ENCODE measurements around the gene MYLK4. TPM values are rescaled to one million over a fixed set of nuclear protein-coding genes. Genes with fewer than 3 reads are reported as not detected.

MYLK4 gene
- total RNA-seq, 1 donor from 2014 or later: 1.0 TPM

GRCh38 chr6:2708456-2708855, 42.3 kb downstream of the MYLK4 start:
- DNase-seq (ENCODE audit: low read depth): no peak

- DNase-seq (ENCODE audit: low read depth): no peak
These were observed 44.2 kb downstream of the MYLK4 start for GRCh38 chr6:2706558-2706957.

- DNase-seq (ENCODE audit: low read depth): peak; percentile 13
These were observed 45.5 kb downstream of the MYLK4 start for GRCh38 chr6:2705256-2705655.

- no peak for DNase-seq (ENCODE audit: low read depth)
These were observed 53.4 kb downstream of the MYLK4 start for GRCh38 chr6:2697291-2697690.

- DNase-seq (ENCODE audit: low read depth): peak; percentile 51
These were observed 55.1 kb downstream of the MYLK4 start for GRCh38 chr6:2695454-2696095.

- DNase-seq (ENCODE audit: low read depth): no peak
These were observed 57.5 kb downstream of the MYLK4 start for GRCh38 chr6:2693231-2693630.

- DNase-seq (ENCODE audit: low read depth): peak; percentile 85
These were observed 62.2 kb downstream of the MYLK4 start for GRCh38 chr6:2688401-2689064.

- no peak for DNase-seq (ENCODE audit: low read depth)
These were observed 63.3 kb downstream of the MYLK4 start for GRCh38 chr6:2687456-2687855.

GRCh38 chr6:2686515-2686914, 64.2 kb downstream of the MYLK4 start:
- no peak for DNase-seq (ENCODE audit: low read depth)

- no peak for DNase-seq (ENCODE audit: low read depth)
These were observed 65.7 kb downstream of the MYLK4 start for GRCh38 chr6:2684766-2685754.

GRCh38 chr6:2684103-2684749, 66.5 kb downstream of the MYLK4 start:
- DNase-seq (ENCODE audit: low read depth): peak; percentile 11

GRCh38 chr6:2680264-2680922, 70.3 kb downstream of the MYLK4 start:
- no peak for DNase-seq (ENCODE audit: low read depth)

- no peak for DNase-seq (ENCODE audit: low read depth)
These were observed 73.6 kb downstream of the MYLK4 start for GRCh38 chr6:2677080-2677593.

GRCh38 chr6:2676048-2676447, 74.7 kb downstream of the MYLK4 start:
- no peak for DNase-seq (ENCODE audit: low read depth)

- DNase-seq (ENCODE audit: low read depth): no peak
These were observed 75.9 kb downstream of the MYLK4 start for GRCh38 chr6:2674857-2675256.

- DNase-seq (ENCODE audit: low read depth): no peak
These were observed 81.5 kb downstream of the MYLK4 start for GRCh38 chr6:2669067-2669700.

GRCh38 chr6:2667617-2668016, 83.1 kb downstream of the MYLK4 start:
- no peak for DNase-seq (ENCODE audit: low read depth)

GRCh38 chr6:2666906-2667575, 83.7 kb downstream of the MYLK4 start:
- no peak for DNase-seq (ENCODE audit: low read depth)

- no peak for DNase-seq (ENCODE audit: low read depth)
These were observed 85.3 kb downstream of the MYLK4 start for GRCh38 chr6:2665146-2666070.

Data from renal cortical epithelial cell (primary cell).